T-helper 1 cell treated with Interleukin-12 subunit alpha and Interleukin-12 subunit beta and Interleukin-4 antibody, amounts not matched to agents 30 ng/mL and 1 ng/mL, for 36 hours (primary cell): Measurements from ENCODE around the gene VASH2. TPM values are rescaled to one million over a fixed set of nuclear protein-coding genes. Genes with fewer than 3 reads are reported as not detected.

Experiments used
- intact Hi-C: fragments of 100-400 bp; cut with micrococcal nuclease; formaldehyde crosslinking; loops from one replicate; pipeline ENCODE4 v1.15.1; 2024
- total RNA-seq: library from RNA; stranded (reverse); gene quantifications from 2 replicates; pipeline ENCODE4 v1.2.3, GENCODE V29; 2022

VASH2 gene
- total RNA-seq, 1 donor from 2014 or later, result 0.64 TPM

GRCh38 chr1:212930986-212931678 lies 19.2 kb upstream of the VASH2 start:
- intact Hi-C loops, result no loop called here

GRCh38 chr1:212933815-212934471 lies 16.4 kb upstream of the VASH2 start:
- intact Hi-C loops, result no loop called here

- intact Hi-C loops, result no loop called here
Measured at GRCh38 chr1:212935387-212935981, 14.9 kb upstream of the VASH2 start.

- intact Hi-C loops, result no loop called here
Measured at GRCh38 chr1:212937034-212937433, 13.3 kb upstream of the VASH2 start.

- intact Hi-C loops, result no loop called here
Measured at GRCh38 chr1:212938846-212939245, 11.5 kb upstream of the VASH2 start.

GRCh38 chr1:212941452-212941851 lies 8.9 kb upstream of the VASH2 start:
- intact Hi-C loops, result no loop called here

- intact Hi-C loops, result no loop called here
Measured at GRCh38 chr1:212942679-212943392, 7.5 kb upstream of the VASH2 start.

GRCh38 chr1:212943393-212943710 lies 7.0 kb upstream of the VASH2 start:
- intact Hi-C loops, result no loop called here

- intact Hi-C loops, result no loop called here
Measured at GRCh38 chr1:212944229-212944901, 6.0 kb upstream of the VASH2 start.

- intact Hi-C loops, result no loop called here
Measured at GRCh38 chr1:212945056-212945455, 5.3 kb upstream of the VASH2 start.

GRCh38 chr1:212945463-212946160 lies 4.7 kb upstream of the VASH2 start:
- intact Hi-C loops, result no loop called here

- intact Hi-C loops, result no loop called here
Measured at GRCh38 chr1:212946872-212947271, 3.5 kb upstream of the VASH2 start.

- intact Hi-C loops, result loop anchor here (1.0 kb wide), 2 partner anchors 66 to 91 kb away; partner anchors contain the start of genes ANGEL2 and FLVCR1
Measured at GRCh38 chr1:212949771-212950170, 570 bp upstream of the VASH2 start.

GRCh38 chr1:212951126-212951946 lies 995 bp downstream of the VASH2 start:
- intact Hi-C loops, result no loop called here

- intact Hi-C loops, result no loop called here
Measured at GRCh38 chr1:212951947-212952640, 1.8 kb downstream of the VASH2 start.

- intact Hi-C loops, result no loop called here
Measured at GRCh38 chr1:212952641-212952976, 2.3 kb downstream of the VASH2 start.

GRCh38 chr1:212953321-212953720 lies 3.0 kb downstream of the VASH2 start:
- intact Hi-C loops, result no loop called here

- intact Hi-C loops, result no loop called here
Measured at GRCh38 chr1:212954514-212954913, 4.2 kb downstream of the VASH2 start.

- intact Hi-C loops, result no loop called here
Measured at GRCh38 chr1:212955098-212955497, 4.8 kb downstream of the VASH2 start.
